ENCODE data around the gene HMX3.

HMX3 gene

DNA sequence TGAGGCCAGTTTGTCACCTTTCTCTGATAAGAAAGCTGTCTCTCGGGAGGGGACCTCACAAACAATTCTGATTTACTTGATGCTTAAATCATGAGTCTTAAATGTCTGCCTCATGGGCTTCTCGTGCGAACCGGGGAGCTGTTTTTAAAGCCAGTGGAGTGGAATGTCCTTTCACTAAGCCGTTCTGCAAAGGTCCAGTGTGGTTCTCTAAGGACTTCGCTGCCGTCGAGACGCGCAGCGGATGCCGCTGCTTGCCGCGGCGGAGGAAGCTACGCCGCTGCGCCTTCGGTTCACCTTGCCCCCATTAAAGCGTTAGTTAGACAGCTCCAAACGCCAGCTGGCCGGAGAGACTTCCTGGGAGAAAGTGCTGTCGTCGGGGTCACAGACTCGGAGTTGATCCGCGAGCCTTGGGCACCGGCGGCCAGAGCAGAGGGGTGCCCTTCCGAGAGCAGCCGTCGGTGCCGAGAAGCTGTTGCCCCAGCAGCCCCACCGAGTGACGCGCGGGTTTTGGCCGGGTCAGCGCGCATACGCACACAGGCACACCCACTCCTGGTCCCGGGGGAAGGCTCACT, 1.3 kb upstream of the HMX3 start:
- H3K4me3 ChIP-seq (ENCODE audit: low read depth in 1 of 2, low read length in 1 of 2), result no peak overlapping the region

DNA sequence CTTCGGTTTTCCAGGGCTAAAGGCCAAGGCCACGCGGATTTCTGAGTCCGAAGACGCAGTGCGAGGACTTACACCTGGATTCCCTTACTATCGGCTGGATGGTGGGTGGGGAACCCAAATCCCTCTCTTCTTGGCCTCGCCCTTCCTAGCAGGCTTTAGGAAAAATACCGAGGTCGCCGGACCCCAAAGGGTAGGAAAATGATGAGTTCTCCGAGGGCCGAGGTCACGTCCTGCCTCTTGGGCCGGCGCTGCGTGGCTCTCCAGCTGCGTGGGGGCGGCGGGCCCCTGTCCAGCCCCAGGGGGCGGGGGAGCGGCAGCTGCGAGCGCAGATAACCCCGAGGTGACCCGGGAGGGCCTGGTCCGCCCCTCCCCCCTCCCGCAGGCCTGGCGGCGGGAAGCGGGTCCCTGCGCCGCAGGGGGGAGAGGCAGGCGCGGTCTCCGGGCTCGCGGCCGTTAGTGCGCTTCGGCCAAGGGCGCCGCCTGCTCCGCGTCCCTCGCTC, 805 bp upstream of the HMX3 start:
- no peak overlapping the region for H3K27ac ChIP-seq
- H3K36me3 ChIP-seq, result no peaks in the 10 kb centered on the region
- H3K27me3 ChIP-seq, result peaks cover 100% of the 10 kb centered on the region
- TF ChIP-seq, protein P1, sequence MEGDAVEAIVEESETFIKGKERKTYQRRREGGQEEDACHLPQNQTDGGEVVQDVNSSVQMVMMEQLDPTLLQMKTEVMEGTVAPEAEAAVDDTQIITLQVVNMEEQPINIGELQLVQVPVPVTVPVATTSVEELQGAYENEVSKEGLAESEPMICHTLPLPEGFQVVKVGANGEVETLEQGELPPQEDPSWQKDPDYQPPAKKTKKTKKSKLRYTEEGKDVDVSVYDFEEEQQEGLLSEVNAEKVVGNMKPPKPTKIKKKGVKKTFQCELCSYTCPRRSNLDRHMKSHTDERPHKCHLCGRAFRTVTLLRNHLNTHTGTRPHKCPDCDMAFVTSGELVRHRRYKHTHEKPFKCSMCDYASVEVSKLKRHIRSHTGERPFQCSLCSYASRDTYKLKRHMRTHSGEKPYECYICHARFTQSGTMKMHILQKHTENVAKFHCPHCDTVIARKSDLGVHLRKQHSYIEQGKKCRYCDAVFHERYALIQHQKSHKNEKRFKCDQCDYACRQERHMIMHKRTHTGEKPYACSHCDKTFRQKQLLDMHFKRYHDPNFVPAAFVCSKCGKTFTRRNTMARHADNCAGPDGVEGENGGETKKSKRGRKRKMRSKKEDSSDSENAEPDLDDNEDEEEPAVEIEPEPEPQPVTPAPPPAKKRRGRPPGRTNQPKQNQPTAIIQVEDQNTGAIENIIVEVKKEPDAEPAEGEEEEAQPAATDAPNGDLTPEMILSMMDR (IDR thresholded peaks at IDR 0.05), result no peak
- no peak overlapping the region for H3K4me3 ChIP-seq (ENCODE audit: low read depth in 1 of 2, low read length in 1 of 2)
- peaks cover 4 to 20% of the 10 kb centered on the region in 2 experiments for H3K4me1 ChIP-seq (ENCODE audit: control insufficient read depth in 1 of 2, insufficient read depth in 1 of 2, low read depth in 1 of 2, low read length in 1 of 2)
- H3K9me3 ChIP-seq, result no peaks in the 10 kb centered on the region

More for the DNA sequence above, 1.3 kb upstream of the HMX3 start:
- no peaks in the 10 kb centered on the region for H3K9me3 ChIP-seq
- H3K27me3 ChIP-seq, result peaks cover 100% of the 10 kb centered on the region
- H3K4me1 ChIP-seq (ENCODE audit: control insufficient read depth in 1 of 2, insufficient read depth in 1 of 2, low read depth in 1 of 2, low read length in 1 of 2), result peaks cover 4 to 20% of the 10 kb centered on the region in 2 experiments
- TF ChIP-seq, protein P1 (IDR thresholded peaks at IDR 0.05), result no peak
- H3K27ac ChIP-seq, result no peak overlapping the region
- H3K36me3 ChIP-seq, result no peaks in the 10 kb centered on the region

DNA sequence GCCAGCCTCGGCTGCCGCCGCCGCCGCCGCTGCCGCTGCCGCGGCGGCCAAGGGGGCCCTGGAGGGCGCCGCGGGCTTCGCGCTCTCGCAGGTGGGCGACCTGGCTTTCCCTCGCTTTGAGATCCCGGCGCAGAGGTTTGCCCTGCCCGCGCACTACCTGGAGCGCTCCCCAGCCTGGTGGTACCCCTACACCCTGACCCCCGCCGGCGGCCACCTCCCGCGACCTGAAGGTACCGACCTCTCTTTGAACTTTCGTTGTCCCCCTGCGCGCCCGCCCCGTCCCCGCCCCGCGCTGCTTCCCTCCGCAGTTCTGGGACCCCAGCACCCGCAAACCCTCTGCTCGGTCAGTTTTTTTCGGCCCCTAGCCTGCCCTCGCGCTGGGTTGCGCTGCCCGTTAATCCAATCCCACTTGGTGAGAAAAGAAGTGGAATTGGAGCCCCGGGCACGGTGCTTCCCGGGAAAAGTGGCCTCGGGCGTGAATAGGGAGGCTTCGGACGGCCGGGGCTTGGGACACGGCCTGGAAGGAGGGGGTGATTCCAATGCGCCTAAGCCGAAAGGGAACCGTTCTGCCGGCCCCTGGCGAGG, 543 bp downstream of the HMX3 start:
- no peaks in the 10 kb centered on the region for H3K36me3 ChIP-seq
- H3K4me3 ChIP-seq (ENCODE audit: low read depth in 1 of 2, low read length in 1 of 2), result no peak overlapping the region
- peaks cover 4 to 20% of the 10 kb centered on the region in 2 experiments for H3K4me1 ChIP-seq (ENCODE audit: control insufficient read depth in 1 of 2, insufficient read depth in 1 of 2, low read depth in 1 of 2, low read length in 1 of 2)
- H3K9me3 ChIP-seq, result no peaks in the 10 kb centered on the region
- TF ChIP-seq, protein P1 (IDR thresholded peaks at IDR 0.05), result no peak
- peaks cover 100% of the 10 kb centered on the region for H3K27me3 ChIP-seq
- H3K27ac ChIP-seq, result no peak overlapping the region

DNA sequence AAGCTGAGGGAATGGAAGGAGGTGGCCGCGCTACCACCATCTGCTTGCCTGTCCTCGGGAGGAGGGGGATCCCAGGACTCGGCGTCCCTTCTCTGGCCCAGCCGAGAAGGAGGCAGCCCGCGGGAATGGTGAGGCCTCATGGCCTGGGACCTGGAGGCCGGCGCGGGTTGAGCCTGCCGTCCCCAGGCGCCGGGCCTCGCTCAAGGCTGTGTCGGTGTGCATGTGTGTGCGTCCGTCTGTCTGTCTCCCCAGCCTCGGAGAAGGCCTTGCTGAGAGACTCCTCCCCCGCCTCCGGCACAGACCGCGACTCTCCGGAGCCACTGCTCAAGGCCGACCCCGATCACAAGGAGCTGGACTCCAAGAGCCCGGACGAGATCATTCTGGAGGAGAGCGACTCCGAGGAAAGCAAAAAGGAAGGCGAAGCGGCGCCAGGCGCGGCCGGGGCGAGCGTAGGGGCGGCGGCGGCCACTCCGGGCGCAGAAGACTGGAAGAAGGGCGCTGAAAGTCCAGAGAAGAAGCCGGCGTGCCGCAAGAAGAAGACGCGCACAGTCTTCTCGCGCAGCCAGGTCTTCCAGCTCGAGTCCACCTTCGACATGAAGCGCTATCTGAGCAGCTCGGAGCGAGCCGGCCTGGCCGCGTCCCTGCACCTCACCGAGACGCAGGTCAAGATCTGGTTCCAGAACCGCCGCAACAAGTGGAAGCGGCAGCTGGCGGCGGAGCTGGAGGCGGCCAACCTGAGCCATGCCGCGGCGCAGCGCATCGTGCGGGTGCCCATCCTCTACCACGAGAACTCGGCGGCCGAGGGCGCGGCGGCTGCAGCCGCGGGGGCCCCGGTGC, 1.3 kb downstream of the HMX3 start:
- peaks cover 100% of the 10 kb centered on the region for H3K27me3 ChIP-seq
- H3K4me3 ChIP-seq (ENCODE audit: low read depth in 1 of 2, low read length in 1 of 2), result no peak overlapping the region
- H3K36me3 ChIP-seq, result no peaks in the 10 kb centered on the region
- TF ChIP-seq, protein P1 (IDR thresholded peaks at IDR 0.05), result no peak
- no peak overlapping the region for H3K27ac ChIP-seq
- H3K9me3 ChIP-seq, result no peaks in the 10 kb centered on the region
- peaks cover 4 to 20% of the 10 kb centered on the region in 2 experiments for H3K4me1 ChIP-seq (ENCODE audit: control insufficient read depth in 1 of 2, insufficient read depth in 1 of 2, low read depth in 1 of 2, low read length in 1 of 2)

DNA sequence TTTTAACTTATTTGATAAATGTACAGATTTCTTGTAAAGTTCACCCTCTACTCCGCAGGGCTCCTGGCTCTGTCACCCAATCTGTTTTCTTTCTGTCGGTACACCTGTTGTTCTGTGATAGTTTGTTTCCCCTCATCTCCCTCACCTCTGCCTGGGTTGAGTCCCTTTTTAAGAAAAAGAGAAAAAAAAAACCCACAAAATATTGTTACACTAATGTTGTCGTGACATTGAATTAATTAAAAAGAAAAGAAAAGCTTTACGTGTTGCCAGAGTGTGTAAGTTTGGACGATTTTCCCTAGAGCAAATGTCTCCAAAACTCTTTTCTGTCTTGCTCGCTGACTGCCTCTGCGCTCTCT, 3.4 kb downstream of the HMX3 start:
- Histone ChIP-seq H3K36me3 (no peaks in the 10 kb centered on the region), H3K27ac (no peak overlapping the region), H3K4me1 (ENCODE audit: control insufficient read depth in 1 of 2, insufficient read depth in 1 of 2, low read depth in 1 of 2, low read length in 1 of 2) (peaks cover 0 to 14% of the 10 kb centered on the region in 2 experiments), H3K9me3 (no peaks in the 10 kb centered on the region), H3K4me3 (ENCODE audit: low read depth in 1 of 2, low read length in 1 of 2) (no peak overlapping the region), H3K27me3 (peaks cover 100% of the 10 kb centered on the region)
- TF ChIP-seq, protein P1 (IDR thresholded peaks at IDR 0.05), result no peak

Measured in neutrophil (primary cell).